Ovary (tissue), 9 donors: ENCODE results near the gene CCNL1. TPM values are rescaled to one million over a fixed set of nuclear protein-coding genes. Genes with fewer than 3 reads are reported as not detected.
"Not testable (repeated sequence)": the region's sequence is repeated elsewhere in the genome, so short reads cannot be mapped to it uniquely, and the experiment has no call there.

Source experiments
- DNase-seq, 5 donors: peaks; one replicate each; pipeline ENCODE4 v3.0.0-alpha.2; 2019 to 2020
- H3K27ac ChIP-seq, 2 donors: fragments of 200-600 bp; one replicate each; pipeline versions ENCODE4 v1.5.1 to v1.8.0; 2019 to 2022
- H3K27me3 ChIP-seq: fragments of 200-600 bp; one replicate; pipeline ENCODE4 v1.8.0; 2022
- H3K36me3 ChIP-seq: fragments of 200-600 bp; sonication (generic); one replicate; pipeline ENCODE4 v1.5.1; 2019
- H3K4me1 ChIP-seq: one replicate; pipeline ENCODE4 v1.8.1; 2013; ENCODE audit warnings: mild to moderate bottlenecking, moderate library complexity; ENCODE audit not compliant: insufficient read depth
- H3K4me3 ChIP-seq: fragments of 200-600 bp; sonication (generic); one replicate; pipeline ENCODE4 v1.5.1; 2017
- H3K9me3 ChIP-seq, 2 donors: fragments of 200-600 bp in 1 of 2; sonication (generic) in 1 of 2; one replicate each; pipeline versions ENCODE4 v1.5.1 to v1.8.1; 2013 to 2019; ENCODE audit warnings: mild to moderate bottlenecking in 1 of 2, moderate library complexity in 1 of 2
- CTCF ChIP-seq, 3 donors: fragments of 450-650 bp in 2 of 3; fragments of 200-600 bp in 1 of 3; IDR thresholded peaks; one replicate each; pipeline versions ENCODE4 v1.5.1 to v1.8.0; 2016 to 2022; ENCODE audit warnings: antibody characterized with exemption in 3 of 3, mild to moderate bottlenecking in 1 of 3
- EP300 ChIP-seq: sonication (generic); formaldehyde crosslinking; IDR thresholded peaks from one replicate; pipeline ENCODE4 v1.6.1; 2017; ENCODE audit warnings: antibody characterized with exemption
- POLR2A ChIP-seq: fragments of 450-650 bp; IDR thresholded peaks from one replicate; pipeline ENCODE4 v1.6.1; 2017; ENCODE audit warnings: antibody characterized with exemption, mild to moderate bottlenecking, moderate library complexity
- WGBS, 3 donors: extraction: QIAGEN DNeasy Blood & Tissue Kit in 1 of 3; methylation state at CpG; one replicate each; pipeline versions ENCODE4 v1.1.5 to v1.1.7; 2013 to 2017; 5-methylcytosine and 5-hydroxymethylcytosine counted together
- intact Hi-C, 4 donors: fragments of 100-400 bp; cut with DNase I; formaldehyde crosslinking; loops; one replicate each; pipeline versions ENCODE4 v1.11.0 to v1.15.1; 2022 to 2023
- polyA plus RNA-seq, 2 donors: library from polyadenylated mRNA; stranded (reverse); fragments of 200-250 nt in 1 of 2; fragments of 350-450 nt in 1 of 2; fragmentation: Illumina TruSeq in 1 of 2; extraction: RNeasy Lipid Tissue Mini Kit (QIAGEN cat#74804) in 1 of 2; gene quantifications; one replicate each; pipeline ENCODE4 v1.2.3, GENCODE V29; 2013 to 2014
- total RNA-seq, 7 donors: library from RNA; depleted of rRNA in 2 of 7; stranded (reverse); fragments of >200 nt in 2 of 7; fragmentation: NEBNext Ultra II Directional in 3 of 7; extraction: Animal tissue kit (Norgen Biotek cat#: 25700) in 3 of 7; gene quantifications; one replicate each; pipeline versions ENCODE4 v1.1.0 to v1.2.4, GENCODE V29; 2016 to 2023
- donor health status: DM: no; HTN: no; CAD: no; lungs with moderate emphysema.
- donor health status: DM: no; HTN: no; CAD: no.
- donor health status: Bipolar disorder and iron deficiency.
- donor health status: DM: yes; HTN: yes; CAD: no.
- donor health status: DM: no; HTN: no; CAD: no.
- donor health status: DM: yes; HTN: yes; CAD: no.

Gene CCNL1
- total and polyA plus RNA-seq, 9 donors, result 67.6 to 514 (median 96.7) TPM

DNA sequence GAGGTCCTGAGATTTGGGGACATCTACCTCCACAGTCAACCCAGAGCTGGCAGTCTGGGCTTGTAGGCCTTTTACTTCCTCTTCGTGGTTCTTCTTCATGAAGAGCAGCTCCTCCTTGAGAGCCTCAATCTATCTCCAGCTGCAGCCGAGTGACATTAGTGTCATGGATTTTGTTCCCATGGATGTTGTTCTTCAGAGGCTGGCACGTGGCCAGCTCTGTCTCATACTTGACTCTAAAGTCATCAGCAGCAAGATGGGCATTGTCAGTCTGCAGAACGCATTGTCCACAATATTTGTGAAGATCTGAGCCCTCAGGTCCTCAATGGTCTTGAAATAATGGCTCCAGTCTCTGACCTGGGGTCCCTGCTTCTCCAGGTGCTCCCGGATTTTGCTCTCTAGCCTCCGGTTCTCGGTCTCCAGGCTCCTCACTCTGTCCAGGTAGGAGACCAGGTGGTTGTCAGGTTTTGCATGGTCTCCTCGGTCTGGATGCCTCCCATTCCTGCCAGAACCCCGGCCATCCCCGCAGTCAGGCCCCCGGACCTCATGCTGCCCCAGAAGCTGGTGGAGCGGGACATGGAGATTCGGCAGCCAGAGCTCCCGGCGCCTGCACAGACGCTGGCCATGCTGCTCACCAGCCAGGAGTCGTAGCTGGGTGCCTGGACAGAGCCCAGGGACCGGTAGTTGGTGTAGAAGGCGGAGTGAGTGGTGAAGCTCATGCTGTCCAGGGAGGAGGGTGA, 3.4 kb upstream of the CCNL1 start:
- no peak for TF ChIP-seq EP300
- TF ChIP-seq CTCF (IDR thresholded peaks at IDR 0.05), result no peak
- no peak for TF ChIP-seq POLR2A
- no peaks in the 10 kb centered on the region for H3K9me3 ChIP-seq
- intact Hi-C loops, result loop anchor here in 1 of 4 donors (10.0 kb wide), 1 partner anchor 619 kb away; no protein-coding TSS in a partner anchor
- WGBS, 3 donors, result 88 to 92% (median 91%) methylated on average over 19 of the region's 19 CpGs
- DNase-seq, result no peak
- no peak overlapping the region for H3K4me3 ChIP-seq
- H3K36me3 ChIP-seq, result no peaks in the 10 kb centered on the region
- no peak overlapping the region for H3K27ac ChIP-seq
- H3K27me3 ChIP-seq, result no peaks in the 10 kb centered on the region
- H3K4me1 ChIP-seq, result peaks cover 2% of the 10 kb centered on the region

- 87 to 92% (median 88%) methylated on average over 7 of the region's 7 CpGs for WGBS, 3 donors
- not testable (repeated sequence) for H3K4me3 ChIP-seq, H3K36me3 ChIP-seq, H3K27me3 ChIP-seq, DNase-seq, H3K9me3 ChIP-seq, H3K27ac ChIP-seq, H3K4me1 ChIP-seq
- intact Hi-C loops, result loop anchor here in 1 of 4 donors (10.0 kb wide), 1 partner anchor 618 kb away; no protein-coding TSS in a partner anchor
Observed at GRCh38 chr3:157162620-157163019, 2.7 kb upstream of the CCNL1 start.

- intact Hi-C loops, result loop anchor here in 3 of 4 donors (1.0 to 10.0 kb wide), 3 partner anchors 13 to 616 kb away; no protein-coding TSS in a partner anchor
- Histone ChIP-seq H3K4me3 (peak overlapping the region; percentile 99), H3K27me3 (no peaks in the 10 kb centered on the region), H3K36me3 (no peaks in the 10 kb centered on the region), H3K9me3 (no peaks in the 10 kb centered on the region), H3K4me1 (peaks cover 3% of the 10 kb centered on the region), H3K27ac (peak overlapping the region; percentile 99)
- peak; percentile 76 to 91 (median 83) for DNase-seq
- TF ChIP-seq POLR2A, result no peak
- TF ChIP-seq EP300, result peak; percentile 36
- peak in 1 of 3 donors; percentile 20 for TF ChIP-seq CTCF (IDR thresholded peaks at IDR 0.05)
- WGBS, 3 donors, result 2 to 6% (median 3%) methylated on average over 22 of the region's 22 CpGs
Observed at GRCh38 chr3:157160658-157161424, 894 bp upstream of the CCNL1 start.

GRCh38 chr3:157159037-157159761, 748 bp downstream of the CCNL1 start:
- WGBS, 3 donors, result 0 to 1% (median 1%) methylated on average over 44 to 46 of the region's 46 CpGs
- peak; percentile 52 to 82 (median 67) for DNase-seq
- H3K27ac ChIP-seq, result peak overlapping the region; percentile 99
- intact Hi-C loops, result no loop called here
- H3K4me1 ChIP-seq, result peaks cover 3% of the 10 kb centered on the region
- H3K4me3 ChIP-seq, result peak overlapping the region; percentile 99
- TF ChIP-seq EP300 (no peak), CTCF (IDR thresholded peaks at IDR 0.05) (no peak)
- H3K36me3 ChIP-seq, result no peaks in the 10 kb centered on the region
- H3K27me3 ChIP-seq, result no peaks in the 10 kb centered on the region
- no peaks in the 10 kb centered on the region for H3K9me3 ChIP-seq
